Dermis blood vessel endothelial cell (primary cell): Measurements from ENCODE around the gene DNAJC5. TPM values are rescaled to one million over a fixed set of nuclear protein-coding genes. Genes with fewer than 3 reads are reported as not detected.
"Not testable (repeated sequence)": the region's sequence is repeated elsewhere in the genome, so short reads cannot be mapped to it uniquely, and the experiment has no call there.

Experiments used
- DNase-seq: peaks from one replicate; pipeline ENCODE4 v3.0.0; 2010
- total RNA-seq: library from RNA; depleted of rRNA; stranded (reverse); fragments of >200 nt; gene quantifications from 2 replicates; pipeline ENCODE4 v1.2.3, GENCODE V29; 2014

Gene DNAJC5
- total RNA-seq, 1 donor from 2014 or later, result 90.9 TPM

GRCh38 chr20:63956664-63957003 lies 61.7 kb downstream of the DNAJC5 start:
- no peak for DNase-seq

- peak; percentile 71 for DNase-seq
These were observed 62.2 kb downstream of the DNAJC5 start for GRCh38 chr20:63957004-63957689.

DNA sequence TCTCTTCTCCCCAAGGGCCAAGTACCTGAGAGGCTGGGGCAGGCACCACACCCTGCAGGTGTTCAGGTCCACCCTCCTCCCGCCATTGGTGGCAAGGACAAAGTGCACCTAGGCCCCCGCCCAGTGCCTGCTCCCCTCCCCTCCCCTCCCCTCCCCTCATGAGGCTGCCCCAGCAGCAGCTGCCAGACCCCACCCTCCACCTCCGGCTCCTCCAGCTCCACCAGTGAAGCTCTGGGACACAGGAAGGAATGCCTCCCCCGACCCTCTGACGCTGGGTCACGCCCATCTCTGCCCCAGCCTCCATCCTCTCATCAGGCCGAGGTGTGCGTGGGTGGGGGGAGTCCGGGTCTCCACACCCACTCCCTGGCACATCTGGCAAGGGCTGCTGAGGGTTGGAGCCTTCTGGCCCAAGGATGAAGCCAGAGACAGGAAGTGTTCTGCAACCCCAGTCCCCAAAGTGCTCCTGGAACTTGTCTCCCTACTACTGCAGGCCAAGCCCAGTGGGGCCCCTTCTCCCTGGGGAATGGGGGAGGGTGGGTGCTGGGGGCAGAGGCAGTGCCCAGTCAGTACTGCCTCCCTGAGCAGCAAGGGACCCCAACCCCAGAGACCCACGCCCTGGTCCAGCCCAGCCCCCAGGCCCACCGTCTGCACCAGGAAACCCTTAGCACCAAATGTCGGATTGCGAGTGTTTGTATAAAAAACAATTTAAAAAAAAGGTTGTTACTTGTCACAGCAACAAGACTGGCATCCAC lies 62.9 kb downstream of the DNAJC5 start:
- no peak for DNase-seq

DNA sequence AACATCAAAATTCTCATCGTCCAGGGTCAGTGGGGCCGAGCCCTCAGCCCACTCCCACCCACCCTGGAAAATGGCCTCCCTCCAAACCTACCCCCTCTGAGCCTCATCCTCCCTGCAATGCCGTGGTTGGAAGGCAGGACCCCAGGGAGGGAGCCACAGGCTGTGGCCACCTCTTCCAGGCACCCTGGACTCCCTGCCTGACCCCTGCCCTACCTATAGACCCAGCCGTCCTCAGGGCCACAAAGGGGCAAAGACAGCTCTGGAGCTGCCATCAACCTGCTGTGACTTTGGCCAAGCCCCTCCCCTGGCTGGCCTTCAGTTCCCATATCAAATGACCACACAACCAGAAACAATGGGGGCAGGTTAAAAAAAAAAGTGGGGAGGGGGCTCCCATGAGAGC lies 63.5 kb downstream of the DNAJC5 start:
- DNase-seq, result no peak

DNA sequence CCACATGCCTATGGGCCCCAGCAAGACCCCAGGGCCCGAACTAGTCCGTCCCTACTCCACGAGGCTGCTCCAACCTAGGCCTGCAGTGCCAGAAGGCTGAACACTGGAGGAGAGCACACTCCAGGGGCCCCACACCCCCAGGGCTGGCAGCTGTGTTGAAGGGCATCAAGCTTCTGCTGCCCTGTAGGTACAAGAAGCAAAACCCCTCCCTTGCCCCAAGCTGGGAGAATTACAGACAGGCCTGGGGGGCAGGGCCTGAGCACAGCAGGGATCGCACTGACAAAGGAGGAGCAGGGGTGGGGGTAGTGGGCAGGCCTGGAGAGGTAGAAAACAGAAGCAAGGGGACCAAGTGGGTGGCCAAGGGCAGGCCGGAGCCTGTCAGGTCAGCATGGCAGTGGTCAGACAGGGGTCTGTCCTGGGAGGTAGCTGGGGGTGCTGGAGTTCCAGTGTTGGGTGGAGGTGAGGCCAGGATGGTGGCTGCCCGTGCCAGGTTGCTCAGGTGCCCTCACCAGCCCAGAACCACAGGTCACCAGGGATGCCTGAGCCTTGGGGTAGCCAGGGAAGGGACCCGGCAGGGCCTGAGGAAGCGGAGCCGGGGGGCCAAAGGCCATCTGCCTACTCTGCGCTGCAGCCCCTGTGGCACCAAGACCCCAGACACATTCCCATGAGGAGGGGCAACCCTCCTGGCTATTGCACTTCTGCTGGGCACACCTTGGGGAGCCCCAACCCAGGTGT lies 64.2 kb downstream of the DNAJC5 start:
- DNase-seq, result no peak

GRCh38 chr20:63959699-63960075 lies 64.8 kb downstream of the DNAJC5 start:
- DNase-seq, result no peak

GRCh38 chr20:63960654-63961621 lies 66.0 kb downstream of the DNAJC5 start:
- DNase-seq, result not testable (repeated sequence)

- DNase-seq, result no peak
These were observed 66.9 kb downstream of the DNAJC5 start for GRCh38 chr20:63961664-63962425.

DNA sequence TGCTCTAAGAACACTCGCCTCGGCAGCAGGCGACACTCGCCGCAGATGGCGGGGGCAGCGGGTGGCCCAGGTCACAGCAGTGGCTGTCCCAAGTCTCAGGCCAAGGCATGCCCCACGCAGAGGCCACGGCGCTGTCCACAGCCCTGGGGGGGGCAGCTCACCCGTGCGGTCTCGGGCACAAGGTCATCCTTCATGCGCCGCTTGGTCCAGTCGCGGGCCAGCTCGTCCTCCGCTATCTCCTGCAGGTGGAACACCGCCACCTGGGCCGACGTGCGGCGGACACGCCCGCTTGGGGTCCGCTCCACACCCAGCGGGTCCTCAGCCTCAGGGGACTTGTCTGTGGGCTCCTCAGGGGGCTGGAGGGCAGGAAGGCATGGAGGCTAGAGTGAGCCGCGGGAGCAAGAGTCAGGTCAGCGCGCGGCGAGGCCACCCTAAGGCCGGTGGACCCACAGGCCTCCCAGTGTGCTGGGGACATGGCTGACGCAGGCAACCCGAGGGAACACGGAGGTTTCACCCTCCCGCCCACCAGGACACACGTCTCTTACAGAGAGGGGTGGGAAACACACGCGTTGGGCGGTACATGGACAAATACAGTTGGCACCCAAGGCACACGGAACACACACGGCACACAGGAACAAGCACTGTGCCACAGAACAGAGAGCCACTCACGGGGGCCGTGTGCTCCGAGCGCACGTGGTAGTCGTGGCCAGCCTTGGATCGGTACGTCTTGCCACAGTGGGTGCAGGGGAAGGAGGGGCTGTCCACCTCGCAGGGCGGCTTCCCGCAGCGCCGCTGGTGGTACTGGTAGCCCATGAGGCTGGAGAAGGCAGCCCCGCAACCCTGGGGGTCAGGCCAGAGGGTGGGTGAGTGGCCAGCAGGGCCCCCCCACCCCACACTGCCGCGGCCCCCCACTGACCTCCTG lies 67.8 kb downstream of the DNAJC5 start:
- no peak for DNase-seq

GRCh38 chr20:63963348-63963741 lies 68.4 kb downstream of the DNAJC5 start:
- DNase-seq, result no peak

GRCh38 chr20:63963784-63964301 lies 68.9 kb downstream of the DNAJC5 start:
- no peak for DNase-seq

GRCh38 chr20:63964412-63964811 lies 69.5 kb downstream of the DNAJC5 start:
- DNase-seq, result no peak

DNA sequence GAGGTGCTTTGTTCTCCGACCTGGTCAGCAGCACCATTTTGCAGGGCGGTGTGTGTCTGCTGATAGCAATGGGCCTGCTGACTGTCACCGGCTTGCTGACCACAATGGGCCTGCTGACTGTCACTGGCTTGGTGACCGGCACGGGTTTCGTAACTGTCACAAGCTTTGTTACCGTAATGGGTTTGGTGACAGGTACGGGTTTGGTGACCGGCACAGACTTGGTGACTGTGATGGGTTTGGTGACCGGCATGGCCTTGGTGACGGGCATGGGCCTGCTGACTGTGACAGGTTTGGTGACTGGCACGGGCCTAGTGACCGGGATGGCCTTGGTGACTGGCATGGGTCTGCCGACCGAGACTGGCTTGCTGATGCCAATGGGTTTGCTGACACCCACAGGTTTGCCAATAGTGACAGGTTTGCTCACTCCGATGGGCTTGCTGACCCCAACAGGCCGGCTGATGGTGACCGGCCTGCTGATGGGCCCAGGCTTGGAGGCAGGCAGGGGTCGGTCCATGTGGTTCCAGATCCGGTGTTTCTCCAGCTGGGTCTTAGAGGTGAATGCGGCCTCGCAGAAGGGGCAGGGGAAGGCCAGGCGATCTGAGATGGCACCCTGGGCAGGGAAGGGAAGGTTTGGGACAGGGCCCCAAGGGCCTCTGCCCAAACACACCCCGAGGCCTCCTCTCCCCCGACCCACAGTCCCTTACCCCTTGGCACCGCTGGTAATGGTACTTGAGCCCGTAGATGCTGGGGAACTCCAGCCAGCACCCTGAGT lies 71.4 kb downstream of the DNAJC5 start:
- no peak for DNase-seq

DNA sequence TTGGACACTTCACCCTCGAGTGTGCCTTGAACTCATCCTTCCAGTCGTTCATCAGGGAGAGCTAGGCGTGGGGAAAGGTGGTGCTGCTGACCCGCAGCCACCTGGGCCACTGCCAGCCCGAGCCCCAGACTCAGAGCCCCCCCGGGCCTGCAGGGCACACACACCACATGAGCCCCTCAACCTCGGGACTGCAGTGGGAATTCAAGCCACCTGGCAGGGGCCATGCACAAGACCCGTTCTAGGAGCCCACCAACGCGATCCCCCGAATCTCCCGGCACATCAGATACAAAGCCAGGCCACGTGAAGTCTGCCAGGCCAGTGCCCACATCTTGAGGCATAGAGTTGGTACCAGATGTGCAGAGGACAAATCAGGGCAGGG lies 72.0 kb downstream of the DNAJC5 start:
- no peak for DNase-seq

DNA sequence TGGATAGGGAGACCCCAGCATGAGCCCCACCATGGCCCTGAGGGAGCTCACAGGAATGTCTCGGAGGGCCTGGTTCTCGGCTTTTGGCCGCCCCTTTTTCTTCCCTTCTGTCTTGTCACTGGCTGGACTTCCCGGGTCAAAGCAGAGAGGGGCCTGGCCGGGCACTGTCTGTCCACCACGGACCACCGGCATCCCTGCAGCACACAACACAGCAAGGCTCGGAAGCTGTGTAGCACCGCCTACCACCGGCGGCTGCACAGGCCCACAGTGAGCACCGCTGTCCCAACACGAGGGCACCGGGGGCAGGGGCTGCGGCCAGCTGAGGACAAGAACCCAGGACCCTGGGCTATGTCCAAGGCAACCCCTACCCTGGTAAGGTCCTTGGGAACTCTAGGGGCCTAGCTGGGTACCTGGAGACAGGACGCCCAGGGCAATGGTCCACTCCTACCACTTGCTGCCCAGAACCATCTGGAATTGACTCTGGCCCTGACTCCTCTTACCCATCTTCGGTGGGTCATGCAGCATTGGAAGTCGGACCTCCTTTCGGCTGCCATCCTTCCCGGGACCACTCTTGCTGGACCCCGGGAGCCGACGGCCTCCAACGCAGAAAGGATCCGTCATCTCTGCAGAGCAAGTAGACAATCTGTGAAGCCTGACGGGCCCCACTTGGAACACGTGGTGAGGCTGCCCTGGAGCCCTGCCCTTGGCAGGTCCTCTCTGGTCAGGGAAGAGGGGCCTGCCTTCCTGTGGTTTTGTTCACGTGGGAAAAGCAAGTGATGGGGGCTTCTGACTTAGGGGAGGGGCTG lies 72.6 kb downstream of the DNAJC5 start:
- DNase-seq, result no peak

DNA sequence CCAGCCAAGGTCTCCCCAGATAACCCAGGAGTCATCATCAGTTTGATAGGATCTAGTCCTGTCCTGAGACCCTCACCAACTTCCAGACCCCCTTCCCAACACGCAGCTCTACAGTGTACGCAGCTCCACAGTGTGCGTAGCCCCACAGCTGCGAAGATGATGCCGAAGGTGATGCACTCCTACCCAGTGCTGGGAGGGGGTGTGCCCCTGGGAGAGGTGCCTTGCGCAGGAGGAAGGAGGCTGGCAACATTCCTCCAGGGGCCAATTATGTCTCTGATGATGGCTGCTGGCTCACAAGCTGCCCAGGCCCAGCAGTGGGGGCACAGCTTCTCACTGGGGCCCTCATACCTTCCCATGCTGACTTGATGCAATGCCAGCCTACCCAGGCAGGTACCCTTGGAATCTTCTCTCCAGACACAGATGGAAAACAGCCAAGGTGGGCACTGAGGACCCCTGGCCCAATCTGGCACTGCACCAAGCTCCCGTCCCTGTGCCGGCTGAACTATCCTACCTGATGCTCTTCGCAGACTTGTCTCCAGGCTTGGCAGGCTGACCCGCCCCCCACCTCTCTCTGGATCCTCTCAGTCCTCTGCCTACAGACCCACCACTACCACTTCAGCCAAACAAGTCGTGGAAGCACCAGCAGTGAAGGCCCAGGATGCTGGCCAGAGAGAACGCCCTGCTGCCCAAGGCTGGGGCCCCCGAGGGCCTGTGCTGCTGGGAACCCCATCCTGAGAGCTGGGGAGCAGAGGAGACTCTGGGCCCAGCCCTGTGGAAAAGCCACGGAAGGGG lies 73.4 kb downstream of the DNAJC5 start:
- no peak for DNase-seq

DNA sequence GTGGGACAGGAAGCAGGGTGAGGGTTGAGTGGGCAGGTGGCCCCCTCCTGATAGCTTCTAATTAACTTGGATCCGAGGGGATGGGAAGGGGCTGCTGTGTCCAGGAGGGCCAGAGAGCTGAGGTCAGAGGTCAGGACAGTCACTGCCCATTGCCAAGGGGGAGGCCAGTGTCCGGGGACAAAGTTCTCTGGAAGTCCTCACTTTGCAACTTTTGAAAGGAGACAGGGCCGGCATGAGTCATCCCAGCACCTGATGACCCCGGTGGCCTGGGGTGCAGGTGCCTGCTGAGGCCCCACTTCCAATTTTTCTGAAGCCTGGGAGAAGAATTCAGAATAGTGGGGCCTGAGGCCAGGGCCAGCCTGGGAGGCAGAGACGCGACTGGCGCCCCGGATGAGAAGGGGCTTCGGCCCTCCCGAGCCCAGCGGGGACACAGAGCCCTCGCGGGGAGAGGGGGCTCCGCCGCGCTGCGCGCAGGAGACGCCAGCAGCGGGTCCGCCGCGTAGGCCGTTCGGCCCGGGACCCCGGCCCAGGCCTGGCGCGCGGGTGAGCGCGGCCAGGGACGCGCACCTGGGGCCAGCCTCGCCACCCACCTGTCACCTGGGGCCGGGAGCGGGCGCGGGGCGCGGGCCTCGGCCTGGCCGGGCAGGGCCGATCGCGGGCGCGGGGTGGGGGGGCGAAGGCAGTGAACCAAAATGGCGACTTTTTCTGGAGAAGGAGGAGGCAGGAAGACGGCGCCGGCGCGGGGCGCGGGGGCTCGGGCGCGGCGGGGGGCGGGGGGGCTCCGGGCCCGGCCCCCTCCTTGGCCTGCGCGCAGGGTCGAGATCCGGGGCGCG lies 74.2 kb downstream of the DNAJC5 start:
- no peak for DNase-seq
